ENCODE results near the gene CCDC91.

The CCDC91 gene

DNA sequence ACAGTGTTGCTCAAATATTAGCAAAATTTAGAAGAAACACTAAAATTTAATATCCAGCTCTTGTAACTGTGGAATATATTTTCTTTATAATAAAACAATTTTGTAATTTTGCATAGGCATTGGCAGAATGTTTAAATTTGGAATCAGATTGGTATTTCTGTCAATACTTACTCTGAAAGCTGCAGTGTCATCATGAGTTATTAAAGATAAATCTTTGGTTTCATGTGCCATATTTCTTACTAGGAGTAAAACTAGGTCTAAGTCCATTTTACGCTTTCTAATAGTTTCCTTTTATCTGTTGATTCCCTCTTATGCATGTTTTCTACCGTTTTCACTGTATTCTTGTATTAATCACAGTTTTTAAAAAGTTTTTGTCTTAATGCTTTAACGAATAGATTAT, 49.7 kb downstream of the CCDC91 start:
- no CpG with 5 or more reads among the region's 3 CpGs for WGBS (ENCODE audit: insufficient coverage)
- DNase-seq = no peak
- no peaks in the 10 kb centered on the region for H3K27me3 ChIP-seq (replicated peaks in 2 of 5; ENCODE audit: control insufficient read depth in 4 of 5, insufficient read depth in 5 of 5, low read length in 4 of 5)
- peaks cover 0 to 7% (median 2%) of the 10 kb centered on the region in 5 experiments for H3K9me3 ChIP-seq (ENCODE audit: control extremely low read depth in 1 of 5, control insufficient read depth in 4 of 5, insufficient read depth in 2 of 5, low read depth in 1 of 5, low read length in 4 of 5)
- ChIA-PET POLR2A (no interaction called here), CTCF (interaction anchor here (0.9 kb wide), 1 partner anchor 34 kb away, joined by 3 read pairs; no protein-coding TSS in a partner anchor)
- H3K4me3 ChIP-seq (ENCODE audit: control insufficient read depth in 1 of 7, extremely low read depth in 1 of 7, insufficient read depth in 4 of 7, low read depth in 2 of 7, low read length in 6 of 7) = no peak overlapping the region
- H3K27ac ChIP-seq (ENCODE audit: insufficient read depth in 1 of 2, low read depth in 1 of 2, low read length in 2 of 2, poor library complexity in 1 of 2, severe bottlenecking in 2 of 2) = no peak overlapping the region
- H3K4me1 ChIP-seq (ENCODE audit: control extremely low read depth in 1 of 4, control insufficient read depth in 4 of 4, insufficient read depth in 4 of 4, low read length in 3 of 4) = peaks cover 0 to 4% (median 0%) of the 10 kb centered on the region in 4 experiments
- peaks cover 0 to 2% (median 0%) of the 10 kb centered on the region in 4 experiments for H3K36me3 ChIP-seq (ENCODE audit: control insufficient read depth in 4 of 4, insufficient read depth in 4 of 4, low read length in 3 of 4)

DNA sequence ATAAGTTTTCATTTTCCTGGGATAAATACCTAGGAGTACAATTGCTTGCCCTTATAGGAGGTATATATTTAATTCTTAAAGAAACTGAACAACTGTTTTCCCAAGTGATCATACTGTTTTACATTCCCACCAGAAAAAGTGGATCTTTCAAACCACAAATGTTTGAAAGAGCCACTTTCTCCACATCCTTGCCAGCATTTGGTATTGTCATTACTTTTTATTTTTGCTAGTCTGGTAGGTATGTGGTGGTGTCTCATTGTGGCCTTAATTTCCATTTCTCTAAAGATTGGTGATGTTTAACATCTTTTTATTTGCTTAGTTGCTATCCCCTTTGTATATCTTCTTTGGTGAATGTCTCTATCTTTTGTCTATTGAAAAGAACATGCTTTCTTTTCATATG, 50.6 kb downstream of the CCDC91 start:
- H3K36me3 ChIP-seq (ENCODE audit: control insufficient read depth in 4 of 4, insufficient read depth in 4 of 4, low read length in 3 of 4) = peaks cover 0 to 2% (median 0%) of the 10 kb centered on the region in 4 experiments
- H3K27ac ChIP-seq (ENCODE audit: insufficient read depth in 1 of 2, low read depth in 1 of 2, low read length in 2 of 2, poor library complexity in 1 of 2, severe bottlenecking in 2 of 2) = no peak overlapping the region
- H3K4me3 ChIP-seq (ENCODE audit: control insufficient read depth in 1 of 7, extremely low read depth in 1 of 7, insufficient read depth in 4 of 7, low read depth in 2 of 7, low read length in 6 of 7) = no peak overlapping the region
- no peak for DNase-seq
- H3K4me1 ChIP-seq (ENCODE audit: control extremely low read depth in 1 of 4, control insufficient read depth in 4 of 4, insufficient read depth in 4 of 4, low read length in 3 of 4) = no peaks in the 10 kb centered on the region
- ChIA-PET CTCF (no interaction called here), POLR2A (no interaction called here)
- H3K9me3 ChIP-seq (ENCODE audit: control extremely low read depth in 1 of 5, control insufficient read depth in 4 of 5, insufficient read depth in 2 of 5, low read depth in 1 of 5, low read length in 4 of 5) = peaks cover 0 to 7% (median 2%) of the 10 kb centered on the region in 5 experiments
- no peaks in the 10 kb centered on the region for H3K27me3 ChIP-seq (replicated peaks in 2 of 5; ENCODE audit: control insufficient read depth in 4 of 5, insufficient read depth in 5 of 5, low read length in 4 of 5)

- WGBS (ENCODE audit: insufficient coverage) = 100% methylated on average over 2 of the region's 2 CpGs
- Histone ChIP-seq H3K9me3 (ENCODE audit: control extremely low read depth in 1 of 5, control insufficient read depth in 4 of 5, insufficient read depth in 2 of 5, low read depth in 1 of 5, low read length in 4 of 5) (peaks cover 0 to 7% (median 2%) of the 10 kb centered on the region in 5 experiments), H3K27ac (ENCODE audit: insufficient read depth in 1 of 2, low read depth in 1 of 2, low read length in 2 of 2, poor library complexity in 1 of 2, severe bottlenecking in 2 of 2) (peak overlapping the region in 1 of 2 experiments; percentile 46), H3K27me3 (replicated peaks in 2 of 5; ENCODE audit: control insufficient read depth in 4 of 5, insufficient read depth in 5 of 5, low read length in 4 of 5) (no peaks in the 10 kb centered on the region), H3K4me1 (ENCODE audit: control extremely low read depth in 1 of 4, control insufficient read depth in 4 of 4, insufficient read depth in 4 of 4, low read length in 3 of 4) (no peaks in the 10 kb centered on the region), H3K4me3 (ENCODE audit: control insufficient read depth in 1 of 7, extremely low read depth in 1 of 7, insufficient read depth in 4 of 7, low read depth in 2 of 7, low read length in 6 of 7) (no peak overlapping the region), H3K36me3 (ENCODE audit: control insufficient read depth in 4 of 4, insufficient read depth in 4 of 4, low read length in 3 of 4) (peaks cover 0 to 2% (median 0%) of the 10 kb centered on the region in 4 experiments)
- no peak for DNase-seq
- ChIA-PET CTCF (no interaction called here), POLR2A (no interaction called here)
Observed at GRCh38 chr12:28242129-28242495, 51.9 kb downstream of the CCDC91 start.

DNA sequence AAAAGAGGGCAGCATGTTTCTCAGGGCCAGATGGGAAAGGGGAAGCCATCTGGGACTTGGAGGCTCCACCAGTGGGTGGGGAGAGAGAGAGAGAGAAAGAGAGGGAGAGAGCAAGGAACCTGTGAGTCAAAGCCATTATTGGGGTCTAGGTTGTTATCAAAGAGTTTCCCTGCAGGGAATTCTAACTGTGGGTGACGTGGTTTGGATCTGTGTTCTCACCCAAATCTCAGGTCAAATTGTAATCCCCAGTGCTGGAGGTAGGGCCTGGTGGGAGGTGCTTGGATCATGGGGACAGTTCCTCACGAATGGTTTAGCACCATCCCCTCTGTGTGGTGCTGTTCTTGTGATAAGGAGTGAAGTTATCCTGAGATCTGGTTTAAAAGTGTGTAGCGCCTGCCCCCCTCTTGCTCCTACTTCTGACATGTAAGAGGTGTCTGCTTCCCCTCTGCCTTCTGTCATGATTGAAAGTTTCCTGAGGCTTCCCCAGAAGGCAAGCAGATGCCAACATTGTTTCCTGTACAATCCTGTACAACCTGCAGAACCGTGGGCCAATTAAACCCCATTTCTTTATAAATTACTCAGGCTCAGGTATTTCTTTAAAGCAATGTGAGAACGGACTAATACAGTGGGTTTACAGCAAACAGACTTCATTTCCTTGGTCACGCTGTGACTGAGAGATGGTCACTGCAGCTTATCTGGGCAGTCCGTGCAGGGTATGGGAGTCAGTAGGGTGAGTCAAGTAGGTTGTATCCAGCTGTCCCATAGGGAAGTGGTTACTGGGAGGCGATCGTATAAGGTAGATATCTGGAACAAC, 52.4 kb downstream of the CCDC91 start:
- Histone ChIP-seq H3K27me3 (replicated peaks in 2 of 5; ENCODE audit: control insufficient read depth in 4 of 5, insufficient read depth in 5 of 5, low read length in 4 of 5) (no peaks in the 10 kb centered on the region), H3K27ac (ENCODE audit: insufficient read depth in 1 of 2, low read depth in 1 of 2, low read length in 2 of 2, poor library complexity in 1 of 2, severe bottlenecking in 2 of 2) (peak overlapping the region in 1 of 2 experiments; percentile 46), H3K4me3 (ENCODE audit: control insufficient read depth in 1 of 7, extremely low read depth in 1 of 7, insufficient read depth in 4 of 7, low read depth in 2 of 7, low read length in 6 of 7) (no peak overlapping the region), H3K4me1 (ENCODE audit: control extremely low read depth in 1 of 4, control insufficient read depth in 4 of 4, insufficient read depth in 4 of 4, low read length in 3 of 4) (no peaks in the 10 kb centered on the region), H3K9me3 (ENCODE audit: control extremely low read depth in 1 of 5, control insufficient read depth in 4 of 5, insufficient read depth in 2 of 5, low read depth in 1 of 5, low read length in 4 of 5) (peaks cover 0 to 7% (median 2%) of the 10 kb centered on the region in 5 experiments), H3K36me3 (ENCODE audit: control insufficient read depth in 4 of 4, insufficient read depth in 4 of 4, low read length in 3 of 4) (peaks cover 0 to 2% (median 0%) of the 10 kb centered on the region in 4 experiments)
- WGBS (ENCODE audit: insufficient coverage) = 89% methylated on average over 7 of the region's 9 CpGs
- DNase-seq = peak in 2 of 3 donors; percentile 18 to 60
- ChIA-PET CTCF (no interaction called here), POLR2A (no interaction called here)

GRCh38 chr12:28243310-28243633, 53.0 kb downstream of the CCDC91 start:
- Histone ChIP-seq H3K36me3 (ENCODE audit: control insufficient read depth in 4 of 4, insufficient read depth in 4 of 4, low read length in 3 of 4) (peaks cover 0 to 2% (median 0%) of the 10 kb centered on the region in 4 experiments), H3K27me3 (replicated peaks in 2 of 5; ENCODE audit: control insufficient read depth in 4 of 5, insufficient read depth in 5 of 5, low read length in 4 of 5) (no peaks in the 10 kb centered on the region), H3K27ac (ENCODE audit: insufficient read depth in 1 of 2, low read depth in 1 of 2, low read length in 2 of 2, poor library complexity in 1 of 2, severe bottlenecking in 2 of 2) (peak overlapping the region in 1 of 2 experiments; percentile 44), H3K9me3 (ENCODE audit: control extremely low read depth in 1 of 5, control insufficient read depth in 4 of 5, insufficient read depth in 2 of 5, low read depth in 1 of 5, low read length in 4 of 5) (peaks cover 0 to 7% (median 2%) of the 10 kb centered on the region in 5 experiments), H3K4me3 (ENCODE audit: control insufficient read depth in 1 of 7, extremely low read depth in 1 of 7, insufficient read depth in 4 of 7, low read depth in 2 of 7, low read length in 6 of 7) (no peak overlapping the region), H3K4me1 (ENCODE audit: control extremely low read depth in 1 of 4, control insufficient read depth in 4 of 4, insufficient read depth in 4 of 4, low read length in 3 of 4) (no peaks in the 10 kb centered on the region)
- CTCF ChIA-PET = no interaction called here
- POLR2A ChIA-PET = no interaction called here
- no CpG with 5 or more reads among the region's 2 CpGs for WGBS (ENCODE audit: insufficient coverage)
- no peak for DNase-seq

DNA sequence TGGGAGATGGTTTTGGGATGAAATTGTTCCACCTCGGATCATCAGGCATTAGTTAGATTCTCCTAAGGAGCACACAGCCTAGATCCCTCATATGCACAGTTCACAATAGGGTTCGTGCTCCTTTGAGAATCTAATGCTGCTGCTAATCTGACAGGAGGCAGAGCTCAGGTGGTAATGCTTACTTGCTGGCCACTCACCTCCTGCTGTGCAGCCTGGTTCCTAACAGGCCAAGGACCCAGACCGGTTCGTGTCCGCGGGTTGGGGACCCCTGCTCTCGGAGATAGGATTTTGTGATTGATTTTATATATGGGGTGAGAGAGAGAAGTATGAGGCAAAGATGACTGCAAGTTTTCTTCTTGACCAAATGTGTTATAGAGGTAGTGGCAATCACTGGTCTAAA, 57.5 kb downstream of the CCDC91 start:
- no peak for DNase-seq
- H3K4me3 ChIP-seq (ENCODE audit: control insufficient read depth in 1 of 7, extremely low read depth in 1 of 7, insufficient read depth in 4 of 7, low read depth in 2 of 7, low read length in 6 of 7) = no peak overlapping the region
- WGBS (ENCODE audit: insufficient coverage) = 100% methylated on average over 1 of the region's 7 CpGs
- CTCF ChIA-PET = no interaction called here
- POLR2A ChIA-PET = no interaction called here
- no peaks in the 10 kb centered on the region for H3K27me3 ChIP-seq (replicated peaks in 2 of 5; ENCODE audit: control insufficient read depth in 4 of 5, insufficient read depth in 5 of 5, low read length in 4 of 5)
- no peaks in the 10 kb centered on the region for H3K36me3 ChIP-seq (ENCODE audit: control insufficient read depth in 4 of 4, insufficient read depth in 4 of 4, low read length in 3 of 4)
- H3K9me3 ChIP-seq (ENCODE audit: control extremely low read depth in 1 of 5, control insufficient read depth in 4 of 5, insufficient read depth in 2 of 5, low read depth in 1 of 5, low read length in 4 of 5) = peaks cover 0 to 3% (median 2%) of the 10 kb centered on the region in 5 experiments
- H3K4me1 ChIP-seq (ENCODE audit: control extremely low read depth in 1 of 4, control insufficient read depth in 4 of 4, insufficient read depth in 4 of 4, low read length in 3 of 4) = peaks cover 0 to 8% (median 0%) of the 10 kb centered on the region in 4 experiments
- H3K27ac ChIP-seq (ENCODE audit: insufficient read depth in 1 of 2, low read depth in 1 of 2, low read length in 2 of 2, poor library complexity in 1 of 2, severe bottlenecking in 2 of 2) = no peak overlapping the region

DNA sequence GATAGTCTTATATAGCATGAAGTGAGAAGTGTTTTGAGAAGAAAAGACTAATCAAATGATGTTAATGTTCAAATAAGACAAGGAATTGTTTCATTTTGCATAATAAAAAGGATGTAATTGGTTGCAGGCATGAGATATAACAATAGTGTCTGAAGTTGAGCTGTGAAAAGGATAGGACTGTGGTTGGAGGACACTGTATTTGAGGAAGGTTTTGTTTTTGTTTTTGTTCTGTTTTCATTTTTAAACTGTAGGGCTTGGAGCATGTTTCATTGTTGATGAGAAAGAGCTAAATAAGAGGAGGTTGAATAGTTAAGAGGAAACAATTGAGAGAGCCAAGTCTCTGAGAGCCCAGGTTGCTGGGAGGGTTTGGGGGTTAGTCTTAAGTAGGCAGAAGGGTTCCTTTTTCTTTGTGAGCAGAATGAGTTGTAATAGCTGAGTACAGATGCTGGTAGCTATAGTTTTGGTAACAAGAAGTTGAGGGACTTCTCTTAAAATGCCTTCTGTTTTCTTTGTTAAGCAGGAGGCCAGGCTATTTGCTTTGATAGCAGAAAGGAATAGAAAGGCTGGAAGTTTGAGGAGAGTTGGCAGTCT, 58.4 kb downstream of the CCDC91 start:
- no peak overlapping the region for H3K27ac ChIP-seq (ENCODE audit: insufficient read depth in 1 of 2, low read depth in 1 of 2, low read length in 2 of 2, poor library complexity in 1 of 2, severe bottlenecking in 2 of 2)
- H3K4me3 ChIP-seq (ENCODE audit: control insufficient read depth in 1 of 7, extremely low read depth in 1 of 7, insufficient read depth in 4 of 7, low read depth in 2 of 7, low read length in 6 of 7) = no peak overlapping the region
- no peaks in the 10 kb centered on the region for H3K36me3 ChIP-seq (ENCODE audit: control insufficient read depth in 4 of 4, insufficient read depth in 4 of 4, low read length in 3 of 4)
- peaks cover 0 to 4% (median 0%) of the 10 kb centered on the region in 5 experiments for H3K9me3 ChIP-seq (ENCODE audit: control extremely low read depth in 1 of 5, control insufficient read depth in 4 of 5, insufficient read depth in 2 of 5, low read depth in 1 of 5, low read length in 4 of 5)
- H3K27me3 ChIP-seq (replicated peaks in 2 of 5; ENCODE audit: control insufficient read depth in 4 of 5, insufficient read depth in 5 of 5, low read length in 4 of 5) = no peaks in the 10 kb centered on the region
- peak in 1 of 3 donors; percentile 13 for DNase-seq
- ChIA-PET CTCF (no interaction called here), POLR2A (no interaction called here)
- H3K4me1 ChIP-seq (ENCODE audit: control extremely low read depth in 1 of 4, control insufficient read depth in 4 of 4, insufficient read depth in 4 of 4, low read length in 3 of 4) = peaks cover 0 to 8% (median 0%) of the 10 kb centered on the region in 4 experiments

All from common myeloid progenitor, CD34-positive (primary cell).